ENCODE results near the gene DGKH.

The DGKH gene

DNA sequence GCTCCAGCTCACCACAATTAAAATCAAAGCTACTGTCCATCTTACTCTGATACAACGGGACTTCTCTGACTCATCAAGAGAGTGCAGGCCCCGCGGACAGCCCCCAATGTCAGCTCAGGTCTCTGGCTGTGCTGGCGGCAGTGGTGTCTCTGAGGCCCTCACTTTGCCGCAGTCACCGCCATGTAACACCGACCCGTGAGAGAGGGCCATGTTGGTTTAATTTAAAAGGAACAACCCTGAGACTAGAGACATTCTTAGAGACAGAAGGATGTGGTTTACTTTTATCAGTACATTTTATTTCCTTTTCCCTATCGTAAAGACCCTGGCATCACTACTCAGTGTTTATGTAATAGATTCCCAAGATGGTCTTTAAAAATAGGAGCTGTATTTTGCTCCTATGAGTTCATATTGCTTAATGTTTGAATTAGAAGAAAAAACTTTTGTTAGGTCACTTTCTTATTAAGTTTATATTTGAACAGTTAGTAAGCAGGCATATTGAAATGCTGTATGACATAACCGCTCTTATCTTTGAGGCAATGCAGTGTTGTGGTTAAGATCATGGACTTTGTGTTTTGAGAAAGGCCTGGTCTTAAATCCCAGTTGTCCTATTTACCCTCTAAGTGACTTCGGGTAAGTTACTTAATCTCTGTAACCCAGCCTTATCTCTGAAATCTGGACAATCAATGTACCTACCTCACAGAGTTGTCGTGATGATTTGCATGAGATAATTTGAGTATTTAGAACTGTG is 23.4 kb downstream of the DGKH start:
- DNase-seq (ENCODE audit: insufficient read length, low spot score) (no peak), FAIRE-seq (no peak)
- TF ChIP-seq, protein P1, sequence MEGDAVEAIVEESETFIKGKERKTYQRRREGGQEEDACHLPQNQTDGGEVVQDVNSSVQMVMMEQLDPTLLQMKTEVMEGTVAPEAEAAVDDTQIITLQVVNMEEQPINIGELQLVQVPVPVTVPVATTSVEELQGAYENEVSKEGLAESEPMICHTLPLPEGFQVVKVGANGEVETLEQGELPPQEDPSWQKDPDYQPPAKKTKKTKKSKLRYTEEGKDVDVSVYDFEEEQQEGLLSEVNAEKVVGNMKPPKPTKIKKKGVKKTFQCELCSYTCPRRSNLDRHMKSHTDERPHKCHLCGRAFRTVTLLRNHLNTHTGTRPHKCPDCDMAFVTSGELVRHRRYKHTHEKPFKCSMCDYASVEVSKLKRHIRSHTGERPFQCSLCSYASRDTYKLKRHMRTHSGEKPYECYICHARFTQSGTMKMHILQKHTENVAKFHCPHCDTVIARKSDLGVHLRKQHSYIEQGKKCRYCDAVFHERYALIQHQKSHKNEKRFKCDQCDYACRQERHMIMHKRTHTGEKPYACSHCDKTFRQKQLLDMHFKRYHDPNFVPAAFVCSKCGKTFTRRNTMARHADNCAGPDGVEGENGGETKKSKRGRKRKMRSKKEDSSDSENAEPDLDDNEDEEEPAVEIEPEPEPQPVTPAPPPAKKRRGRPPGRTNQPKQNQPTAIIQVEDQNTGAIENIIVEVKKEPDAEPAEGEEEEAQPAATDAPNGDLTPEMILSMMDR (IDR thresholded peaks at IDR 0.05; ENCODE audit: insufficient read depth, missing control alignments), result no peak

DNA sequence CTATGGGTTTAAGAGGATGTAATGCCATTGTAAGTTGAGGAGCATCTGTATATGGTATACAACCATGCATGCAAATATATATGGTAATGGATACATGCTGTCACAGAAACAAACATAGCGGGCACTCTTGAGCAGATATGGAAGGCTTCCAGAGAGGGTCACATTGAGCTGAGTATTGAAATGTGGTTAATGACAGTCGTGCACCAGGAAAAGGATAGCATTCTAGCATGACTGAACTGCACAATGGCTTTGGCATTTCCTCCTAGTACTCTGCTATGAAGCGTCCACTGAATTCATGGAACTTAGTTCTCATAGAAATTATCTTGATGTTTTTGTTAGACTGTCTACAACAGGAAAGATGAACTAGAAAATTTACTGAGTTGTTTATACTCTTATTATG is 25.2 kb downstream of the DGKH start:
- peak; percentile 32 for FAIRE-seq
- TF ChIP-seq, protein P1 (IDR thresholded peaks at IDR 0.05; ENCODE audit: insufficient read depth, missing control alignments), result no peak
- DNase-seq (ENCODE audit: insufficient read length, low spot score), result no peak

DNA sequence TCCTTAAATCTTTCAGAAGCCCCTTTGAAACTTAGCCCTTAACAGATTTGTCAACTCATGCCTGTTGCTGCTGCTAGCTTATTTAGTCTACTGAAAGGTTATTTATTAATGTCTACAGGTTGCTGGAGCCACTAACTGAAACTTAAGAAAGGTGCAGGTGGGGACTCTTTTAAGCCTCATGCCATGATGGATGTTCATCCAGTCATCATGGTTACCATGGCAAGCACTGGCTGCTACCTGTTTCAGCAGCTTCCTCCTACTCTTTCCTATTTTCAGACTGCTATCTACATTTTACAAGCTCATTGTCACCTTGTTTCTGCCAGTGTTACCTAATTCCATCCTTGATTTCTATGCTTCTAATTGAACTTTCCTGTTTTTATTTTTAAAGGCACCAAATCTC is 27.1 kb downstream of the DGKH start:
- FAIRE-seq (no peak), DNase-seq (ENCODE audit: insufficient read length, low spot score) (no peak)
- TF ChIP-seq, protein P1 (IDR thresholded peaks at IDR 0.05; ENCODE audit: insufficient read depth, missing control alignments), result no peak

DNA sequence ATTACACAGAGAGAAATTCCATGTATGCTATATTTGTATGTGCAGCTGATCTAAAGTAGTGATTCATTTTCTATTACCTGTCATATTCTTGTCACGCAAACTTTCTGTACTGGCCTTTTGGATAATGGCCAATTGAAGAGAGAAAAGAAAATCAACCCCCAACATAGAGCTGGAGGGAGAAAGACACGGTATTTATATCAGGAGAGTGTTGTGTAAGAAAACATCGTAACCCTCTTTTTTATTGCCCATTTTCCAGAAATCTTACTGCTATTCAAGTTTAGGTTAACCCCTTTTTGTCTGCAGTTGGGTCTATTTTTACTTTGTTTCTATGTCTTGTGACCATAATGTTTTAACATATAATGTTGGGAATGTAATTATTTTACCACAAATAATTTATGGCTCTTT is 27.9 kb downstream of the DGKH start:
- TF ChIP-seq, protein P1 (IDR thresholded peaks at IDR 0.05; ENCODE audit: insufficient read depth, missing control alignments), result no peak
- no peak for DNase-seq (ENCODE audit: insufficient read length, low spot score)
- FAIRE-seq, result no peak

DNA sequence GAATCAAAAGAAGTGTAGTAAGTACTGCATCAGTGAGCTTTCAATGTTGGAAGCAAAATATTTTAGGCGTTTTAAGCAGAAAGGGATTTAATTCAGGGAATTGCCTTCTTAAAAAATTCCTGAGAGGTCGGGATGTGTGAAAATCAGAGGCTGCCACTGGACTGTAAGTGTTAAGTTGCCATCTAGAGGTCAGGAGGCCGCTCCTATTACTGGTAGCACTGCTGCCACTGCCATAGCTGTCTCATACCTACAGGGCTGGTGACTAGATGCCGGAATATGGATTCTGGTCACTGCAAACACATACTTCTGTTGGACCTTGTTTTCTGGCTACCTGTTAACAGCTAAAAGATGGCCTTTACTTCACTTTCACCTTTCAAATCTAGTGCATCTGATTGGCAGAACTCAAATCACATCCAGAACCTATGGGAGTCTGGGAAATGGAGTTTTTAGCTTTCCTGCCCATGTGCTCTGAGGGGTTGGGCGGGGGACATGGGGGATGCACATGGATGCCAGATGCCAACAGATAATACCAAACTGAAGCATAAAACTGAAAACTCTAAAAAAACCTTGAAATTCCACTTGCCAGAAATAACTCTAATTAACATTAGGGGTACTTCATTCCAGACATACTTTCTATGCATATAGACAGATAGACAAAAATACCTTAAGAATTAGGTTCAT is 29.8 kb downstream of the DGKH start:
- TF ChIP-seq, protein P1 (IDR thresholded peaks at IDR 0.05; ENCODE audit: insufficient read depth, missing control alignments), result no peak

DNA sequence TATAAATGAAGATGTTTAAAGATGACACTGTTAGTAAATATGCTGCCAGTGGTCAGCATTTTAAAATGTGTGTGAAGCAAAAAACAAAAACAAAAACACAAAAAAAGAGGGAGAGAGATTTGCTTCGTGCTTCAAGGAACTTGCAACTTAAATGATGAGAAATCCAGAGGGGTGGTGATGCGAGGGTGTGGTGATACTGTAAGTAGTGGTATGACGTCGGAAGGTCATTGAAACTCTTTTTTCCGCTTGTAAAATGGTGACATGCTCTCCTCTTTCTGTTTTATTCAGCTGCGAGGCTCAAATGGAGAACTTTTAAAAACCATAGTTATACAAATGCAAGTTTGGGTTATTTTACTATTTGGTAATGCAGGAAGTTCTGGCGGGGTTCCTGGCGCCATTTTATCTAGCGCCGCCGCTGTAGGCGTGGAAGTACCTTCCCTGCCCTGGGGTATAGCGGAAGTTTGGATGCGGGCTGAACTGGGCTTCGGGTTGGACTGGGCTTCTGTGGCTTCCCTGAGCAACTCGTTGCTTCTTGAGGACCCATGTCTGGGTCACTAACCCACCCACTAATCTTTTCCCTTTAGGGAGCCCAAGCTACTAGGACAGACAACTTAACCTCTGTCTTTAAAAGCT is 34.8 kb downstream of the DGKH start:
- TF ChIP-seq, protein P1 (IDR thresholded peaks at IDR 0.05; ENCODE audit: insufficient read depth, missing control alignments), result no peak
- FAIRE-seq (no peak), DNase-seq (ENCODE audit: insufficient read length, low spot score) (no peak)

More for the DNA sequence above, 29.8 kb downstream of the DGKH start:
- no peak for FAIRE-seq
- no peak for DNase-seq (ENCODE audit: insufficient read length, low spot score)

Measured in D721Med (cell line).